H9 (cell line): ENCODE measurements around the gene EME1. TPM values are rescaled to one million over a fixed set of nuclear protein-coding genes. Genes with fewer than 3 reads are reported as not detected.

Experiments used
- DNase-seq: peaks from one replicate; pipeline ENCODE4 v3.0.0-alpha.2; 2017
- H2AFZ ChIP-seq: one replicate; pipeline ENCODE4 v1.6.1; 2013; ENCODE audit warnings: mild to moderate bottlenecking, low read length, control low read depth, moderate library complexity
- H2AK5ac ChIP-seq: 2 replicates; pipeline ENCODE4 v1.6.1; 2013; ENCODE audit warnings: low read length, control low read depth, mixed read lengths; ENCODE audit not compliant: insufficient read length
- H2BK120ac ChIP-seq: one replicate; pipeline ENCODE4 v1.6.1; 2013; ENCODE audit warnings: low read depth, mild to moderate bottlenecking, low read length, control low read depth, inconsistent platforms; ENCODE audit not compliant: poor library complexity, severe bottlenecking
- H2BK12ac ChIP-seq: 2 replicates; pipeline ENCODE4 v1.6.1; 2013; ENCODE audit warnings: low read length, control low read depth, mixed read lengths, low read depth; ENCODE audit not compliant: insufficient read length
- H2BK15ac ChIP-seq: 2 replicates; pipeline ENCODE4 v1.6.1; 2013; ENCODE audit warnings: low read depth, low read length, control low read depth
- H2BK20ac ChIP-seq: one replicate; pipeline ENCODE4 v1.6.1; 2013; ENCODE audit warnings: low read depth, mild to moderate bottlenecking, low read length, control low read depth, inconsistent platforms; ENCODE audit not compliant: poor library complexity, severe bottlenecking
- H2BK5ac ChIP-seq: 2 replicates; pipeline ENCODE4 v1.6.1; 2013; ENCODE audit warnings: low read length, control low read depth, mixed read lengths; ENCODE audit not compliant: insufficient read length
- H3K14ac ChIP-seq: 2 replicates; pipeline ENCODE4 v1.6.1; 2013; ENCODE audit warnings: low read length, control low read depth; ENCODE audit not compliant: insufficient read depth
- H3K18ac ChIP-seq: 2 replicates; pipeline ENCODE4 v1.6.1; 2013; ENCODE audit warnings: low read depth, mild to moderate bottlenecking, mixed read lengths, low read length, control low read depth; ENCODE audit not compliant: insufficient read length
- H3K23ac ChIP-seq: 2 replicates; pipeline ENCODE4 v1.6.1; 2013; ENCODE audit warnings: low read length, control low read depth, mixed read lengths, low read depth; ENCODE audit not compliant: insufficient read length
- H3K23me2 ChIP-seq: 2 replicates; pipeline ENCODE4 v1.6.1; 2013; ENCODE audit warnings: low read depth, mild to moderate bottlenecking, mixed read lengths, low read length, control low read depth; ENCODE audit not compliant: insufficient read length, poor library complexity, severe bottlenecking
- H3K27ac ChIP-seq: 2 replicates; pipeline ENCODE4 v1.5.1; 2013; ENCODE audit warnings: low read length, control low read depth, mixed read lengths, low read depth; ENCODE audit not compliant: insufficient read length
- H3K27me3 ChIP-seq: 2 replicates; pipeline ENCODE4 v1.6.1; 2013; ENCODE audit warnings: low read length, control low read depth, inconsistent platforms; ENCODE audit not compliant: insufficient read depth
- H3K4ac ChIP-seq: 2 replicates; pipeline ENCODE4 v1.6.1; 2013; ENCODE audit warnings: low read depth, mild to moderate bottlenecking, control low read depth, inconsistent platforms, low read length, moderate library complexity
- H3K4me1 ChIP-seq: 2 replicates; pipeline ENCODE4 v1.6.1; 2013; ENCODE audit warnings: low read length, control low read depth, inconsistent platforms; ENCODE audit not compliant: insufficient read depth
- H3K4me2 ChIP-seq: 2 replicates; pipeline ENCODE4 v1.6.1; 2013; ENCODE audit warnings: low read length, control low read depth, mixed read lengths; ENCODE audit not compliant: insufficient read length, insufficient read depth
- H3K56ac ChIP-seq: 2 replicates; pipeline ENCODE4 v1.6.1; 2013; ENCODE audit warnings: low read depth, mild to moderate bottlenecking, mixed read lengths, low read length, control low read depth; ENCODE audit not compliant: insufficient read length
- H3K79me1 ChIP-seq: 2 replicates; pipeline ENCODE4 v1.6.1; 2013; ENCODE audit warnings: low read depth, mild to moderate bottlenecking, moderate library complexity, low read length, control low read depth, inconsistent platforms; ENCODE audit not compliant: insufficient read depth, poor library complexity, severe bottlenecking
- H3K79me2 ChIP-seq: 2 replicates; pipeline ENCODE4 v1.6.1; 2013; ENCODE audit warnings: low read length, control low read depth, inconsistent platforms; ENCODE audit not compliant: insufficient read depth
- H3K9ac ChIP-seq: 2 replicates; pipeline ENCODE4 v1.6.1; 2013; ENCODE audit warnings: low read length, control low read depth, mixed read lengths; ENCODE audit not compliant: insufficient read length; ENCODE audit errors: extremely low read depth
- H3K9me3 ChIP-seq: one replicate; pipeline ENCODE4 v1.6.1; 2013; ENCODE audit warnings: low read depth, low read length, inconsistent platforms; ENCODE audit not compliant: control insufficient read depth
- H3T11ph ChIP-seq: one replicate; pipeline ENCODE4 v1.6.1; 2013; ENCODE audit warnings: mild to moderate bottlenecking, low read length, control low read depth, inconsistent platforms
- H4K20me1 ChIP-seq: one replicate; pipeline ENCODE4 v1.6.1; 2013; ENCODE audit not compliant: control insufficient read depth, insufficient read length, insufficient read depth
- H4K5ac ChIP-seq: 2 replicates; pipeline ENCODE4 v1.6.1; 2013; ENCODE audit warnings: low read depth, mild to moderate bottlenecking, mixed read lengths, low read length, control low read depth; ENCODE audit not compliant: insufficient read length
- H4K8ac ChIP-seq: replicated peaks from 2 replicates; pipeline ENCODE4 v1.6.1; 2013; ENCODE audit warnings: low read length, control low read depth, mixed read lengths, low read depth; ENCODE audit not compliant: insufficient read length
- H4K91ac ChIP-seq: 2 replicates; pipeline ENCODE4 v1.6.1; 2013; ENCODE audit warnings: low read depth, mild to moderate bottlenecking, moderate library complexity, mixed read lengths, low read length, control low read depth; ENCODE audit not compliant: insufficient read length
- H3K27ac Mint-ChIP-seq, 3 experiments: 2 replicates in 2 of 3; 3 replicates in 1 of 3; pipeline ENCODE4 v1.8.0; 2020 to 2021; ENCODE audit warnings: mixed read lengths in 3 of 3, mild to moderate bottlenecking in 1 of 3, moderate library complexity in 1 of 3
- H3K27me3 Mint-ChIP-seq: 2 replicates; pipeline ENCODE4 v1.8.0; 2021; ENCODE audit warnings: low read depth, mild to moderate bottlenecking, moderate library complexity, mixed read lengths
- H3K36me3 Mint-ChIP-seq, 3 experiments: 2 replicates in 2 of 3; 3 replicates in 1 of 3; pipeline ENCODE4 v1.8.0; 2020 to 2021; ENCODE audit warnings: low read depth in 3 of 3, mixed read lengths in 3 of 3; ENCODE audit not compliant: insufficient read depth in 1 of 3
- H3K4me1 Mint-ChIP-seq, 2 experiments: 2 replicates each; pipeline ENCODE4 v1.8.0; 2020; ENCODE audit warnings: mixed read lengths in 2 of 2
- H3K4me3 Mint-ChIP-seq, 2 experiments: 2 replicates in 1 of 2; 3 replicates in 1 of 2; pipeline ENCODE4 v1.8.0; 2020 to 2021; ENCODE audit warnings: mild to moderate bottlenecking in 2 of 2, mixed read lengths in 2 of 2, moderate library complexity in 1 of 2
- H3K9me3 Mint-ChIP-seq, 2 experiments: 2 replicates in 1 of 2; 3 replicates in 1 of 2; pipeline ENCODE4 v1.8.0; 2020; ENCODE audit warnings: mild to moderate bottlenecking in 2 of 2, mixed read lengths in 2 of 2, moderate library complexity in 1 of 2
- CTCF ChIP-seq: fragments of 200-600 bp; sonication (generic); conservative IDR thresholded peaks from 3 replicates; pipeline ENCODE4 v1.8.0; 2021; ENCODE audit warnings: antibody characterized with exemption, mild to moderate bottlenecking
- WGBS: extraction: QIAGEN DNeasy Blood & Tissue Kit; methylation state at CpG from one replicate; pipeline ENCODE4 v1.1.7; 2013; ENCODE audit warnings: missing lambda C conversion rate, low lambda C conversion rate, mixed read lengths; ENCODE audit not compliant: insufficient read length; ENCODE audit errors: extremely low coverage; 5-methylcytosine and 5-hydroxymethylcytosine counted together
- total RNA-seq: library from RNA; stranded (reverse); gene quantifications from 2 replicates; pipeline ENCODE4 v1.2.1, GENCODE V29; 2021

Gene EME1
- total RNA-seq, 1 experiment from 2014 or later: 15.1 TPM

DNA sequence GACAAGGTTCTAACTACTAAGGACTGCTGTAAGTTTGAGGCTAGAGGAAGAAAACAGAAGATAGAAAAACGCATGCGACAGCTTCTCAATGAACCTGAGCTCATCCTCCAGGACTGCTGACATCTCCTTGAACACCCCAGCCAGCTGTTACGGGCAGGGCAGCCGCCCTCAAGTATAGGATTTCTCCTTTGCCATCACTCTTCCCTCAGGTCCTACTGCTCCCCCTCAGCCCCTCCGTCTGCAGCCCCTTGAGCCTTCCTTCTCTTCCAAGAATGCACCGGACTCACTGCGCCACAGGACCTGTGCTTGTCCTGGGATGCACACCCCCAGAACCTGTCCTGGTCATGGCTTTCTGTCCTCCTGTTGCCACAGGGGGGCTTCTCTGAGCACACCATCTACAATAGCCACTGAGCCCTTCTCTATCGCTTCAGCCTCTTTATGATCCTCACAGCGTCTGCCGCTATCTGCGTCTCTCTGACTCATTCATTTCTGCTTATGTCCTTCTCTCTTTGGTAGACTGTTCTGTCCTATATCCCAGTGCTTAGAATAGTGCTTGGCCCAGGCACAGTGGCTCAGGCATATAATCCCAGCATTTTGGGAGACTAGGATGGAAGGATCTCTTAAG lies 42.8 kb upstream of the EME1 start:
- no peaks in the 10 kb centered on the region for H3K23me2 ChIP-seq
- H3K27ac ChIP-seq: no peak overlapping the region
- H3K4me1 ChIP-seq: no peaks in the 10 kb centered on the region
- H3K27me3 Mint-ChIP-seq: peaks cover 5% of the 10 kb centered on the region
- peak overlapping the region; percentile 68 for H4K8ac ChIP-seq
- H3K4me2 ChIP-seq: no peak overlapping the region
- peaks cover 2% of the 10 kb centered on the region for H4K20me1 ChIP-seq
- no peaks in the 10 kb centered on the region for H3K79me1 ChIP-seq
- no peak overlapping the region for H2BK5ac ChIP-seq
- no peaks in the 10 kb centered on the region for H3K79me2 ChIP-seq
- peak overlapping the region in 1 of 3 experiments; percentile 86; a peak in 2 of 7 replicates for H3K27ac Mint-ChIP-seq
- no peaks in the 10 kb centered on the region for H3K9me3 ChIP-seq
- no peak overlapping the region for H3K23ac ChIP-seq
- no peak overlapping the region for H2BK12ac ChIP-seq
- no peak overlapping the region for H2BK20ac ChIP-seq
- H3K56ac ChIP-seq: no peak overlapping the region
- no peak for DNase-seq
- H4K91ac ChIP-seq: no peak overlapping the region
- H2BK15ac ChIP-seq: no peak overlapping the region
- no peaks in the 10 kb centered on the region for H3K27me3 ChIP-seq
- no peak overlapping the region for H2BK120ac ChIP-seq
- no peak overlapping the region for H3T11ph ChIP-seq
- H2AFZ ChIP-seq: no peak overlapping the region
- no peak overlapping the region for H3K18ac ChIP-seq
- no peak overlapping the region for H3K14ac ChIP-seq
- no peak overlapping the region for H3K4me3 Mint-ChIP-seq
- H3K9me3 Mint-ChIP-seq: no peaks in the 10 kb centered on the region
- no peak overlapping the region for H3K9ac ChIP-seq
- H4K5ac ChIP-seq: no peak overlapping the region
- H3K36me3 Mint-ChIP-seq: no peaks in the 10 kb centered on the region
- no peak overlapping the region for H3K4ac ChIP-seq
- H3K4me1 Mint-ChIP-seq: peaks cover 13 to 19% of the 10 kb centered on the region in 2 experiments
- no CpG with 5 or more reads among the region's 11 CpGs for WGBS
- no peak overlapping the region for H2AK5ac ChIP-seq
- no peak for TF ChIP-seq CTCF
